ENCODE results near the gene FER. TPM values are rescaled to one million over a fixed set of nuclear protein-coding genes. Genes with fewer than 3 reads are reported as not detected.
"Not testable (repeated sequence)": the region's sequence is repeated elsewhere in the genome, so short reads cannot be mapped to it uniquely, and the experiment has no call there.

FER gene
- total RNA-seq, 1 donor from 2014 or later = 38.7 TPM

DNA sequence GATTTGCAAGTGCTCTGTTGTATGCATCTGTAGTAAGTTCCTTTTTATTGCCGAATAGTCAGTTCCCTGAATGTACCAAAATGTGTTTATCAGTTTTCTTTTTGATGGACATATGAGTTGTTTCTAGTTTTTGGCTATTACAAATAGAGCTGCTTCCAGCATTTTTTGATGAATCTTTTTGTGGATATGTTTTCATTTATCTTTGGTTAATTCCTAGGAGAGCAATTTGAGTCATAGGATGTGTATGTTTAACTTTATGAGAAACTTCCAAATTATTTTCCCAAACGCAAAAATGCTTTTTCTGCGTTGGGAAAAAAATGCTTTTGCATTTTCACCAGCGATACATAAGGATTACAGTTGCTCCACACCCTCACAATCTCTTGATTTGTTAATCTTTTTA lies 287.7 kb downstream of the FER start:
- DNase-seq (ENCODE audit: low spot score) = no peak

- no peak for DNase-seq (ENCODE audit: low spot score)
Observed at GRCh38 chr5:109038209-109038840, 290.6 kb downstream of the FER start.

- no peak for DNase-seq (ENCODE audit: low spot score)
Observed at GRCh38 chr5:109041317-109041716, 293.6 kb downstream of the FER start.

DNA sequence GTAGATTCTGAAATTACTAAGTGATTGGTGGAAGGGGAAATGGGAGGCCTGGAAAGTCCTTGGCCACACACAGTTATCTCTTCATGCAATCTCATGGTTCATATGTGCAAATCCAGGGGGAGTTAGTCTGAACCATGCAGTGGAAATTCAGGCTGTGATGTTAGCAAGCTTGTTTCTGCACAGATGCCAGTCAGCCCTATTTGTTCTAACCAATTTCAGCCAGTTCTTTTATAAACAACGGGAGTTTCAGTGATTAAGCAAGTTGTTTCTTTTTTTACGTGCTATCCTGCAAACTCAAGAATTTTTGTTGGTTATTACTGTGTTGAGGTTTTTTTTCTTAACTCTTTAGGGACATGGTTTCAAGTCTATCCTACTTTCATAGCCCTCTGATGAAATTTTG lies 298.0 kb downstream of the FER start:
- no peak for DNase-seq (ENCODE audit: low spot score)

- no peak for DNase-seq (ENCODE audit: low spot score)
Observed at GRCh38 chr5:109049565-109049964, 301.9 kb downstream of the FER start.

DNA sequence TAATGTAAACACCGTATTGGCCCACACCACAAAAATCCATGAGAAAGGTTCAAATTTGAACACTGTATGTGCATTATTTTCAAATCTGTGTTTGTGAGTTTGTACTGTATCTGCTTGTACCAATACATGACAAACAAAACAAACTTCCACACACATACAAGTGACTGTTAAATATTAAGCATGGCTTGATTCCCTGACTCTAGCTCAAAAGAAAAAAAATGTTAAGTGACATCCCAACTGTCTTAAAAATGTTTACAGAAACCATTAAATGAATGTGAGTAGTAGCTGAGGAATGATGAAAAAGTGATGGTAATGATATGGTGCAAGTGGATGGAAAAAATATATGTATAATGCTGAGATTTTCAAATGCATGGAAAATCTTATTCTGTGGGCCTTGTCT lies 302.6 kb downstream of the FER start:
- not testable (repeated sequence) for DNase-seq (ENCODE audit: low spot score)

GRCh38 chr5:109052216-109052615 lies 304.5 kb downstream of the FER start:
- not testable (repeated sequence) for DNase-seq (ENCODE audit: low spot score)

- no peak for DNase-seq (ENCODE audit: low spot score)
Observed at GRCh38 chr5:109053995-109054417, 306.3 kb downstream of the FER start.

DNA sequence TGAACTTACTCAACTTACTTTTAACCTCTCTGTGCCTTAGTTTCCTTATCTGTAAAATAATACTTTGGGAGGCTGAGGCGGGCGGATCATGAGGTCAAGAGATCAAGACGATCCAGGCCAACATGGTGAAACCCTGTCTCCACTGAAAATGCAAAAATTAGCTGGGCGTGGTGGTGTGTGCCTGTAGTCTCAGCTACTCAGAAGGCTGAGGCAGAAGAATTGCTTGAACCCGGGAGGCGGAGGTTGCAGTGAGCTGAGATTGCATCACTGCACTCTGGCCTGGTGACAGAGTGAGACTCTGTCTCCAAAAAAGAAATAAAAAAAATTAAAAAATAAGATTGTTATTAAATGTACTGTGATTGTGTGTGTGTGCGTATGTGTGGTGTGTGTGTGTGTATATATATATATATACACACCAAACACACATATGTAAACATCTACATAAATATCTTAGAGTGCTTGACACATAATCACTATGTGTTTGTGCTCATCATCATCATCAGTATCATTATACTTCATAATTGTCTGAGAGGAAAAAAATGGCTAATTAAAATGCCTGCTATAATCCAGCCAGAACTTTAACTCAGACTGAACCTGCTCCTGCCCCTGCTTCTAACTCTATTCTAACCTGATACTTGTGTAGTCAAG lies 312.8 kb downstream of the FER start:
- DNase-seq (ENCODE audit: low spot score) = no peak

DNA sequence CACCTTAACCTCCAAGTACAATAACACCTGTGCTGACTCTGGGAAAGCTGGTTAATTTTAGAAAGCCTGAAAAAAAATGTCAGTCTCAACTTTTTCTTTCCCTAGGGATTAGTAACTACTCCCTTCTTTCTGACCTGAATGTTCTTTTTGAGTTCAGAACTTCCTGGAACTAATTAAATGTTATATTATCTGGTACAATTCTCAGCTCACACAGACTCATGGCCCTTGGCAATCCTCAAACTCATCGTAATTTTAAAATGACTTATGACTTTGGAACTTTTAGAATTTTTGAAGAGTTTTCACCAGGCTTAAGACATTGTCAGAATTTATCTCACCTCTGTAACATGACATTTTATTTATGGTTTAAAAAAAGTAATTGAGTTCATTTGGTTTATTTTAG lies 315.0 kb downstream of the FER start:
- no peak for DNase-seq (ENCODE audit: low spot score)

DNA sequence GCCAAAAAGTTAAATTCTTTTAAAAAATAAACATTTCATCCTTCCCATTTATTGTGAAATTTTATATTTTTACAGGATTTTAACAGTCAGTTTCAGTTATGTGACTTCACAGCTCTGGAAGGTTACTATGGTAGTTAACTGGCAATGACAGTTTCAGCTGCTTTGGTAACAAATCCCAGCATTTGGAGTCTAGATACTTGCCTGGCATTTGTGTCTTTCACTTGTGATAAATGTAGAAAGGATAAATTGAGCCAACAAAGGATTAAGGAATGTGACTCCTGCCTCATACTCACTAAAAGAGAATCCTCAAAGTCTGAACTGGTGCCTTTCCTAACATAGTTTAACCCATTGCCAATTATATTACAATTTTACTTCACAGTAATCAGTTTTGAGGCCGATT lies 315.5 kb downstream of the FER start:
- DNase-seq (ENCODE audit: low spot score) = no peak

DNA sequence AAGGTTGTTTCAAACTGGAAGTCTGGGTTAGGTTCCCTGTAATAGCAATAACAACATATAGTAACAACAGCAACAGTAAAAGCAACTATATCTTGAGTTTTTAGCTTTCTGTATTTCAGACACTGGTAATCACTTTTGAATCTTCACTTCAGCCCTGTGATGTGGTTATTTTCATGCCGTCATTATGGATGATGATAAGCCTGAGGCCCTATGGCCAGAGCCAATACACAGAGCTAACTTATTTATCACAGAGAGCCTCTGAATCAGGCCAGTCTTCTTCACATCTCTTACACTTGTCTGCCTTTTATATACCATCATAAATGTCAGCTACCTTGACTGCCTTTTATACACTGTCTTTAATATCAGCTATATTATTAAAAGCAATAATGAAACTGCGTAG lies 329.0 kb downstream of the FER start:
- DNase-seq (ENCODE audit: low spot score) = no peak

- no peak for DNase-seq (ENCODE audit: low spot score)
Observed at GRCh38 chr5:109078448-109078847, 330.8 kb downstream of the FER start.

DNA sequence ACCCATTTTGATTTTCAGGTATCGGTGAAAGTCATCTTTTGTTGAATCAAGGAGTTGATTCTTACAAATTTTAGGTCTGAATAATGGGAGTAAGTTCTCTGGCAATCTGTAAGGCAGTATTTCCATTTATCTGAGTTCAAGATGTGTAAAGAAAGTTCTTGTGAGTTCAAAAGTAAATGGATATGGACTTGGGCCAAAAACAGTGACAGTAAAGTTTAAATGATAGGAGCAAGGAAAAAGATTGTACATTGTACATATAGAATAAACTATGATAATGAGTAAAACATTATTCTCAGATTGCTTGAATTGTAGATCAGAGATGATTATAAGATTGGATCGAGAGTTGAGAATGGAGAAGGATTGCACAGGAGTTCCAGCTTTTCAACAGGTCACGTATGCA lies 332.8 kb downstream of the FER start:
- DNase-seq (ENCODE audit: low spot score) = no peak

DNA sequence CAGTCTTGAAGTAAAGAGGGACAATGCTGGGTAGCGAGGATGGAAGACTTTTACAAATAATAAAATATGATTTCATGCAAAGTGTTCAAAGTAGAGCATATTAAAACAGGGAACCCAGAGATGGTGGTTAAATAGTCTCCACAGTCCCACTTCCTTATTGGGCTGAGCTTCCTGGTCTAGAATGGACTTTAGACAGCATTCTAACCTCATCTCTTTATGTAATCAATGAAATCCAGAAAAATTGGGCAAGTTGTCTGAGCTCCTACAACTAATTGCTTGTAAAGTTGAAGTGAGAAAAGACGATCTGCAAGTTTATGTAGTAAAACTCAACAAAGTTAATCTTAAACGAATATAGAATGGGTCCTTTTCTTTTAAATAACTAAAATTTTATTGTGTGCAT lies 333.2 kb downstream of the FER start:
- DNase-seq (ENCODE audit: low spot score) = no peak

GRCh38 chr5:109083937-109084336 lies 336.2 kb downstream of the FER start:
- DNase-seq (ENCODE audit: low spot score) = no peak

- DNase-seq (ENCODE audit: low spot score) = no peak
Observed at GRCh38 chr5:109089191-109089590, 341.5 kb downstream of the FER start.

- no peak for DNase-seq (ENCODE audit: low spot score)
Observed at GRCh38 chr5:109099081-109099480, 351.4 kb downstream of the FER start.

DNA sequence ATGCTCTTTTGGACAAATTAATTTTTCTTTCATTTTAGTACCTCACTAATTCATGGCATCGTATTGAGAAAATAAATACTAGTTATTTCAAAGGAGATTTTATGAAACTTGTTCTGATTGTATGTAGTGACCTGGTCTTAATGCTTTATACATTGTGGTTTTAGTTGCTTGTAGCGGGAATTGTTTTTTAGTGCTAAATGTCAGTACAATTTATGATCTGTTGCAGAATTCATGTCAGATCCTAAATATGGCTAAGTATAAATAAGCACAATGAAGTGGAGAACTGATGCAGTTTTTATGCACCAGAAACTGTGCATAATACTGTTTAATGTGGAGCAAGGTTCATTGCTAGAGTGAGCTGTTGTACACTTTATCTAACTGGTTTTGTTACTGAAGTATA lies 353.3 kb downstream of the FER start:
- DNase-seq (ENCODE audit: low spot score) = no peak

GRCh38 chr5:109102096-109102690 lies 354.5 kb downstream of the FER start:
- DNase-seq (ENCODE audit: low spot score) = no peak

DNA sequence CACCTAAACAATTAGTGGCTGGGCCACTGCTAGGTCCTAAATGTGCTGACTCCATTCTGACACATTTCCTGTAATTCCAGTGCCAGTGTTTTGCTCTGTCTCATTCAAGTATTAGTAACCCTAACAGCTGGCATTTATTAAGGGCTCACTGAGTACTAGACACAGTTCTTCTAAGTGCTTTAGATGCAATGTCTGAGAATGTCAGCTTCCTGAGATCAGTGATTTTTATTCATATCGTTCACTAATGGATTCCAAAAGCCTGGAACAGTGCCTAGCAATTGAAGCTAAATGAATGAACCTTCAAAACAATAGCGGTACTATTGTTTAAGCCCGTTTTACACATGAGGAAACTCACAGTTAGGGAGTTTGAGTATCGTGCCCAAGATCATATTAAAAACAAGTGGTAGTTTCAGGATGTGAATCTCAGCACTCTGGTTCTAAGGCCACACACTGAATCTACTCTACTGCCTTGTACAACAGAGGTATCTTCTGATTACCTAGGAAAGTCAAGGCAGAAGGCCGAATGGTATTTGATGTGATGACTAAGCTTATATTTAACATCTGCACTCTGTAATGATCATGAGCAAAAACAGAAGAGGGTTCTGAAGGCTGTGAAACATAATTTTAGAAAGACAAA lies 358.1 kb downstream of the FER start:
- no peak for DNase-seq (ENCODE audit: low spot score)

GRCh38 chr5:109111680-109112079 lies 364.0 kb downstream of the FER start:
- no peak for DNase-seq (ENCODE audit: low spot score)

- no peak for DNase-seq (ENCODE audit: low spot score)
Observed at GRCh38 chr5:109113608-109114007, 365.9 kb downstream of the FER start.
